ENCODE data around the gene AIPL1.

Gene AIPL1

DNA sequence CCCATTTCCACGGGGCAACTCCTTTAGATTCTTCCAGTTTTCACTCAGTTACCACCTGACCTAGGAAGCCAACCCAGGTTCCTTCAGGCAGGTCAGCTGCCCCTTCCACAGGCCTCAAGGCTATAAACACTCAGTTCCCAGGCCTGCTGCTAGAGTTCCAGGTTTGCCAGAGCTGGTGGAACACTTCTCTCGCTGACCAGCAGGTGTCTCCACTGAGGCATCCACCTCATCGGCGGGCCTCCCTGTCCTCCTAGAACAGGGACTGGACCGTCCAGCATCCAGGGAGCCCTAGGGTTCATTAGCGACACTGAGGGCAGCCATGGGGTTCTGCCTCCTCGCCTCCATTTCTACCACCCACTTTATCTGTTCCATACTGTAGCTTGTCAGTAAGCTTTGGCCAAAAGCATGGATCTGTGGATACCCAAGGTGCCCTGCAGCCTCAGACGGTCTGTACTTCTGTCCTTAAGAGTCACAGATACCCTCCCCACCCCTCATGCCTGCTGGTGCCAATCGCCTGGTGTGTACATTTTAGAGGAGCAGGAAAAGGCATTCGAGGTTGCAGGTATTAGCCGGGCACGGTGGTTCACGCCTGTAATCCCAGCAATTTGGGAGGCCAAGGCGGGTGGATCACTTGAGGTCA lies 38.3 kb upstream of the AIPL1 start:
- Histone ChIP-seq H3K9ac (ENCODE audit: low read length) (no peak overlapping the region), H2AFZ (ENCODE audit: low read length) (no peak overlapping the region), H4K20me1 (ENCODE audit: insufficient read depth, low read length) (no peaks in the 10 kb centered on the region), H3K27ac (ENCODE audit: low read length) (no peak overlapping the region), H3K9me3 (replicated peaks; ENCODE audit: insufficient read depth, low read length) (no peaks in the 10 kb centered on the region), H3K4me2 (ENCODE audit: low read depth, low read length) (no peak overlapping the region), H3K9me2 (replicated peaks; ENCODE audit: insufficient read depth, low read length) (no peaks in the 10 kb centered on the region), H3K36me3 (replicated peaks; ENCODE audit: insufficient read depth, low read length) (no peaks in the 10 kb centered on the region), H3K27me3 (replicated peaks; ENCODE audit: insufficient read depth, low read length) (peaks cover 29% of the 10 kb centered on the region), H3K79me2 (ENCODE audit: low read length) (no peaks in the 10 kb centered on the region), H3F3A (ENCODE audit: insufficient read depth, low read length) (no peaks in the 10 kb centered on the region), H3K4me3 (ENCODE audit: low read length) (no peak overlapping the region), H3K4me1 (ENCODE audit: low read length) (no peaks in the 10 kb centered on the region)
- TF ChIP-seq EZH2 (optimal IDR thresholded peaks at IDR 0.05; ENCODE audit: low read depth, low read length) (no peak), EZH2phosphoT487 (IDR thresholded peaks at IDR 0.05; ENCODE audit: low read length) (no peak)
- TF ChIP-seq, protein P1, sequence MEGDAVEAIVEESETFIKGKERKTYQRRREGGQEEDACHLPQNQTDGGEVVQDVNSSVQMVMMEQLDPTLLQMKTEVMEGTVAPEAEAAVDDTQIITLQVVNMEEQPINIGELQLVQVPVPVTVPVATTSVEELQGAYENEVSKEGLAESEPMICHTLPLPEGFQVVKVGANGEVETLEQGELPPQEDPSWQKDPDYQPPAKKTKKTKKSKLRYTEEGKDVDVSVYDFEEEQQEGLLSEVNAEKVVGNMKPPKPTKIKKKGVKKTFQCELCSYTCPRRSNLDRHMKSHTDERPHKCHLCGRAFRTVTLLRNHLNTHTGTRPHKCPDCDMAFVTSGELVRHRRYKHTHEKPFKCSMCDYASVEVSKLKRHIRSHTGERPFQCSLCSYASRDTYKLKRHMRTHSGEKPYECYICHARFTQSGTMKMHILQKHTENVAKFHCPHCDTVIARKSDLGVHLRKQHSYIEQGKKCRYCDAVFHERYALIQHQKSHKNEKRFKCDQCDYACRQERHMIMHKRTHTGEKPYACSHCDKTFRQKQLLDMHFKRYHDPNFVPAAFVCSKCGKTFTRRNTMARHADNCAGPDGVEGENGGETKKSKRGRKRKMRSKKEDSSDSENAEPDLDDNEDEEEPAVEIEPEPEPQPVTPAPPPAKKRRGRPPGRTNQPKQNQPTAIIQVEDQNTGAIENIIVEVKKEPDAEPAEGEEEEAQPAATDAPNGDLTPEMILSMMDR (IDR thresholded peaks at IDR 0.05; ENCODE audit: low read length): peak; percentile 97
- peak; percentile 53 for DNase-seq

GRCh38 chr17:6472517-6472916 lies 37.6 kb upstream of the AIPL1 start:
- H4K20me1 ChIP-seq (ENCODE audit: insufficient read depth, low read length): no peaks in the 10 kb centered on the region
- no peak overlapping the region for H3K27ac ChIP-seq (ENCODE audit: low read length)
- no peak overlapping the region for H2AFZ ChIP-seq (ENCODE audit: low read length)
- H3K79me2 ChIP-seq (ENCODE audit: low read length): no peaks in the 10 kb centered on the region
- no peak for DNase-seq
- H3K9me3 ChIP-seq (replicated peaks; ENCODE audit: insufficient read depth, low read length): no peaks in the 10 kb centered on the region
- H3F3A ChIP-seq (ENCODE audit: insufficient read depth, low read length): no peaks in the 10 kb centered on the region
- TF ChIP-seq, protein P1 (IDR thresholded peaks at IDR 0.05; ENCODE audit: low read length): no peak
- TF ChIP-seq EZH2 (optimal IDR thresholded peaks at IDR 0.05; ENCODE audit: low read depth, low read length) (no peak), EZH2phosphoT487 (IDR thresholded peaks at IDR 0.05; ENCODE audit: low read length) (no peak)
- peaks cover 36% of the 10 kb centered on the region for H3K27me3 ChIP-seq (replicated peaks; ENCODE audit: insufficient read depth, low read length)
- H3K4me3 ChIP-seq (ENCODE audit: low read length): no peak overlapping the region
- no peaks in the 10 kb centered on the region for H3K9me2 ChIP-seq (replicated peaks; ENCODE audit: insufficient read depth, low read length)
- no peaks in the 10 kb centered on the region for H3K36me3 ChIP-seq (replicated peaks; ENCODE audit: insufficient read depth, low read length)
- H3K4me2 ChIP-seq (ENCODE audit: low read depth, low read length): no peak overlapping the region
- no peak overlapping the region for H3K9ac ChIP-seq (ENCODE audit: low read length)
- no peaks in the 10 kb centered on the region for H3K4me1 ChIP-seq (ENCODE audit: low read length)

DNA sequence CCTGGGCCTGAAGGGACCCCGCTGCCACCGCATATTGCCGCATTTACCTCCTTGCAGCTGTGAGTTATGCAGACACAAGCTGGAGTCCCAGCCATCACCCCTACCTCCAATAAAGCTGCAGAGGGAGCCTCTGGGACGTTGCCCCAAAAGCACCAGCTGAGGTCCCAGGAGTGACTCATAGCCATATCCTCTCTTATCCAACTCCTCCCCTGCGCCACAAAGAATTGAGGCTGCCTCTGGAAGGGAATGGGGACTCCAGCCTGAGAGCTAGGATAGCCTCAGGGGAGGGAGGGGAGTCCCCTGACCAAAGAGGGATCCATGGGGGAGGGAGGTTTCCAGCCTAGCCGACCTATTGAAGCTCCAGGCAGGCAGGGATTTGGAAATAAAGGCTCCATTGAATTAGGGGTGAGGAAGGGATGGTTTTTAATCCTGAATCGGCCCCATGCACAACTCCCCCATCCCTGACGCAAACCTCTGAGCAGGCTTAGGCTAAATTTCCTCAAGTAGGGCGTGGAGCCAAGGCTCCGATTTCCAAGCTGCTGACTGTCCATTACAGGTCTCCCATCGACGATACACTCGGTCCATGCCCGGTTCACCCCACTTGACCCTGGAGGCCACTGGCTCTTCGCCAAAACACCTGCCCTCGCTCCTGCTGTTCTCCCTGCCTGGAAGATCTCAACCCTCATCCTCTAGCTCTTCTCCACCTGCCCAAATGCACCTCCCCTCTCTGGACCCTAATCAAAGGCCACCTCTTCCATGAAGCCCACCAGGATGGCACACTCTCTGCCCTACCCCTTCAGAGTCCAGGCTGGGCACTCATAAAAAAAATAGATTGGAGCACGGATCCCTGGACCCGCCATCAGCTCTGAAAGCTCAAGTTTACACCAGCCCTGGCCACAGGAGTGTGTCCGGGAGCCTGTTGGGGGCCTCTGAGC lies 36.9 kb upstream of the AIPL1 start:
- H4K20me1 ChIP-seq (ENCODE audit: insufficient read depth, low read length): no peaks in the 10 kb centered on the region
- H3K36me3 ChIP-seq (replicated peaks; ENCODE audit: insufficient read depth, low read length): no peaks in the 10 kb centered on the region
- H3K4me3 ChIP-seq (ENCODE audit: low read length): no peak overlapping the region
- H2AFZ ChIP-seq (ENCODE audit: low read length): no peak overlapping the region
- no peak overlapping the region for H3K9ac ChIP-seq (ENCODE audit: low read length)
- no peak for DNase-seq
- H3K27ac ChIP-seq (ENCODE audit: low read length): no peak overlapping the region
- H3F3A ChIP-seq (ENCODE audit: insufficient read depth, low read length): no peaks in the 10 kb centered on the region
- H3K9me2 ChIP-seq (replicated peaks; ENCODE audit: insufficient read depth, low read length): no peaks in the 10 kb centered on the region
- no peaks in the 10 kb centered on the region for H3K4me1 ChIP-seq (ENCODE audit: low read length)
- TF ChIP-seq EZH2 (optimal IDR thresholded peaks at IDR 0.05; ENCODE audit: low read depth, low read length) (no peak), EZH2phosphoT487 (IDR thresholded peaks at IDR 0.05; ENCODE audit: low read length) (no peak)
- TF ChIP-seq, protein P1 (IDR thresholded peaks at IDR 0.05; ENCODE audit: low read length): no peak
- H3K4me2 ChIP-seq (ENCODE audit: low read depth, low read length): no peak overlapping the region
- peaks cover 43% of the 10 kb centered on the region for H3K27me3 ChIP-seq (replicated peaks; ENCODE audit: insufficient read depth, low read length)
- H3K79me2 ChIP-seq (ENCODE audit: low read length): no peaks in the 10 kb centered on the region
- H3K9me3 ChIP-seq (replicated peaks; ENCODE audit: insufficient read depth, low read length): no peaks in the 10 kb centered on the region
